Thyroid gland (tissue), 4 donors: ENCODE results near the gene CYP2W1.

Experiments
- CTCF ChIP-seq, 6 experiments: fragments of 200-600 bp in 3 of 6; fragments of 450-650 bp in 3 of 6; sonication (generic) in 3 of 6; IDR thresholded peaks; one replicate each; pipeline ENCODE4 v1.5.1; 2016 to 2019; ENCODE audit warnings: antibody characterized with exemption in 6 of 6, mild to moderate bottlenecking in 2 of 6, inconsistent platforms in 1 of 6, moderate library complexity in 1 of 6
- POLR2A ChIP-seq, 2 donors: fragments of 450-650 bp; IDR thresholded peaks; one replicate each; pipeline ENCODE4 v1.6.1; 2017; ENCODE audit warnings: antibody characterized with exemption in 2 of 2, mild to moderate bottlenecking in 2 of 2, moderate library complexity in 1 of 2

- no peak for TF ChIP-seq CTCF (IDR thresholded peaks at IDR 0.05)
- no peak for TF ChIP-seq POLR2A (IDR thresholded peaks at IDR 0.05)
Measured at GRCh38 chr7:937856-938484, 45.0 kb upstream of the CYP2W1 start.
